Esophagus muscularis mucosa (tissue), 4 donors: ENCODE data around the gene CABLES1. TPM values are rescaled to one million over a fixed set of nuclear protein-coding genes. Genes with fewer than 3 reads are reported as not detected.

ENCODE experiments used
- DNase-seq: peaks from one replicate; pipeline ENCODE4 v3.0.0-alpha.2; 2017; ENCODE audit errors: extremely low spot score
- H3K27ac ChIP-seq, 4 donors: fragments of 200-600 bp; sonication (generic); replicated peaks in 1 of 4; 1 replicate in 3 of 4; 2 replicates in 1 of 4; pipeline ENCODE4 v1.5.1; 2016 to 2019; ENCODE audit warnings: mild to moderate bottlenecking in 1 of 4
- H3K27me3 ChIP-seq, 4 donors: fragments of 200-600 bp; sonication (generic); one replicate each; pipeline versions ENCODE4 v1.5.1 to v1.6.0; 2016 to 2019
- H3K36me3 ChIP-seq, 4 donors: fragments of 200-600 bp; sonication (generic); one replicate each; pipeline ENCODE4 v1.5.1; 2016 to 2019
- H3K4me1 ChIP-seq, 4 donors: fragments of 200-600 bp; sonication (generic); one replicate each; pipeline ENCODE4 v1.5.1; 2016 to 2019
- H3K4me3 ChIP-seq, 4 donors: fragments of 200-600 bp; sonication (generic); 1 replicate in 2 of 4; 2 replicates in 2 of 4; pipeline ENCODE4 v1.5.1; 2016 to 2019; ENCODE audit warnings: mild to moderate bottlenecking in 4 of 4, moderate library complexity in 1 of 4
- H3K9me3 ChIP-seq, 4 donors: fragments of 200-600 bp; sonication (generic); 1 replicate in 3 of 4; 2 replicates in 1 of 4; pipeline ENCODE4 v1.5.1; 2016 to 2019
- EP300 ChIP-seq: sonication (generic); formaldehyde crosslinking; IDR thresholded peaks from one replicate; pipeline ENCODE4 v1.6.1; 2017; ENCODE audit warnings: antibody characterized with exemption
- POLR2A ChIP-seq: fragments of 450-650 bp; IDR thresholded peaks from one replicate; pipeline ENCODE4 v1.6.1; 2017; ENCODE audit warnings: antibody characterized with exemption, moderate library complexity, mild to moderate bottlenecking, low read depth
- POLR2AphosphoS5 ChIP-seq, 2 donors: sonication (generic); formaldehyde crosslinking; IDR thresholded peaks; one replicate each; pipeline ENCODE4 v1.6.1; 2017; ENCODE audit warnings: antibody characterized with exemption in 2 of 2
- WGBS: methylation state at CpG from one replicate; pipeline ENCODE4 v1.1.5; 2018; 5-methylcytosine and 5-hydroxymethylcytosine counted together
- intact Hi-C: fragments of 100-400 bp; cut with DNase I; formaldehyde crosslinking; loops from one replicate; pipeline ENCODE4 v1.15.1; 2023
- total RNA-seq, 4 donors: library from RNA; depleted of rRNA; stranded (reverse); fragments of >200 nt; gene quantifications; one replicate each; pipeline versions ENCODE4 v1.1.0 to v1.2.1, GENCODE V29; 2016
- TF ChIP-seq, protein P1 (sequence below), 3 experiments: fragments of 200-600 bp in 2 of 3; fragments of 450-650 bp in 1 of 3; sonication (generic) in 2 of 3; IDR thresholded peaks; one replicate each; pipeline ENCODE4 v1.5.1; 2017 to 2019; ENCODE audit warnings: antibody characterized with exemption in 3 of 3, mild to moderate bottlenecking in 2 of 3, moderate library complexity in 1 of 3

Gene CABLES1
- total RNA-seq, 4 donors from 2014 or later = 3.8 to 8.3 (median 6.4) TPM

DNA sequence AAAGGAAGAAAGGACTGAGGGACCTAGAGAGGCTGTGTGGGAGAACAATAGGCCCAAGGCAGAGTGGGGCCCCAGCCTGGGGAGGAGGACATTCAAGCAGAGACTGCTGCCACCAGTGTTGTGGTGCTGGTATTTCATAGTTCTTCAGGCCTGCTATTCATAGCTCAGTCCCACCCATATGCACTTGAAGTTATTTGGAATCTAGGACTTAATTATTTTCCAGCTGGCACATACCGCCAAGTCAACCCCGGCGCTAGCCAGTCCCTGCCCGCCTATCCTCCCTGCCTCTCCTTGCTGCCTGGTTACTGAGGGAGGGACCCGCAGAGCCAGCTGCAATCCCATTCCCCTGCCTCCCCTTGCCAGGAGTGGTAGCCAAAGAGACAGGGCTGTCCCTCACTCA, 141.2 kb downstream of the CABLES1 start:
- Histone ChIP-seq H3K4me3 (no peak overlapping the region), H3K9me3 (peaks cover 0 to 8% (median 2%) of the 10 kb centered on the region in 4 donors), H3K27ac (no peak overlapping the region), H3K4me1 (peaks cover 0 to 7% (median 0%) of the 10 kb centered on the region in 4 donors), H3K36me3 (no peaks in the 10 kb centered on the region), H3K27me3 (no peaks in the 10 kb centered on the region)
- WGBS = 69% methylated on average over 5 of the region's 5 CpGs
- intact Hi-C loops = no loop called here
- no peak for TF ChIP-seq POLR2A
- TF ChIP-seq EP300 = no peak
- TF ChIP-seq, protein P1, sequence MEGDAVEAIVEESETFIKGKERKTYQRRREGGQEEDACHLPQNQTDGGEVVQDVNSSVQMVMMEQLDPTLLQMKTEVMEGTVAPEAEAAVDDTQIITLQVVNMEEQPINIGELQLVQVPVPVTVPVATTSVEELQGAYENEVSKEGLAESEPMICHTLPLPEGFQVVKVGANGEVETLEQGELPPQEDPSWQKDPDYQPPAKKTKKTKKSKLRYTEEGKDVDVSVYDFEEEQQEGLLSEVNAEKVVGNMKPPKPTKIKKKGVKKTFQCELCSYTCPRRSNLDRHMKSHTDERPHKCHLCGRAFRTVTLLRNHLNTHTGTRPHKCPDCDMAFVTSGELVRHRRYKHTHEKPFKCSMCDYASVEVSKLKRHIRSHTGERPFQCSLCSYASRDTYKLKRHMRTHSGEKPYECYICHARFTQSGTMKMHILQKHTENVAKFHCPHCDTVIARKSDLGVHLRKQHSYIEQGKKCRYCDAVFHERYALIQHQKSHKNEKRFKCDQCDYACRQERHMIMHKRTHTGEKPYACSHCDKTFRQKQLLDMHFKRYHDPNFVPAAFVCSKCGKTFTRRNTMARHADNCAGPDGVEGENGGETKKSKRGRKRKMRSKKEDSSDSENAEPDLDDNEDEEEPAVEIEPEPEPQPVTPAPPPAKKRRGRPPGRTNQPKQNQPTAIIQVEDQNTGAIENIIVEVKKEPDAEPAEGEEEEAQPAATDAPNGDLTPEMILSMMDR (IDR thresholded peaks at IDR 0.05) = no peak
- TF ChIP-seq POLR2AphosphoS5 (IDR thresholded peaks at IDR 0.05) = no peak
- no peak for DNase-seq

DNA sequence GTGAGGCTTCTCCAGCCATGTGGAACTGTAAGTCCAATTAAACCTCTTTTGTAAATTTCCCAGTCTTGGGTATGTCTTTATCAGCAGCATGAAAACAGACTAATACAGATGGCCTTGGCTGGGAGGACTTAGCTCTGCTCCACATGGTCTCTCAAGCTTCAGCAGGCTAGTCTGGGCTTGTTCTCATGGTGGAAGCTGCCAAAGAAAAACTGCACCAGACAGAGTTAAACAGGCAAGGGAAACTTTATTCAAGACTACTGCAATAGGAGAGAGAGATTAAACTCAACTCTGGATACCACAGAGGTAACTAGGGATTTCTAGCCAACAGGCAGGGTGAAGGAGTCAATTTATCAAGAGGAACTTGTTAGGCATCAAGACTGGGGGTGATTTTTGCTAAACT, 142.1 kb downstream of the CABLES1 start:
- intact Hi-C loops = no loop called here
- H3K27me3 ChIP-seq = no peaks in the 10 kb centered on the region
- no peaks in the 10 kb centered on the region for H3K36me3 ChIP-seq
- no peak overlapping the region for H3K27ac ChIP-seq
- H3K4me3 ChIP-seq = no peak overlapping the region
- H3K9me3 ChIP-seq = peaks cover 0 to 8% (median 2%) of the 10 kb centered on the region in 4 donors
- no peak for DNase-seq
- peaks cover 0 to 7% (median 0%) of the 10 kb centered on the region in 4 donors for H3K4me1 ChIP-seq
- no peak for TF ChIP-seq POLR2A
- TF ChIP-seq EP300 = no peak
- no peak for TF ChIP-seq POLR2AphosphoS5 (IDR thresholded peaks at IDR 0.05)
- TF ChIP-seq, protein P1 (IDR thresholded peaks at IDR 0.05) = no peak

DNA sequence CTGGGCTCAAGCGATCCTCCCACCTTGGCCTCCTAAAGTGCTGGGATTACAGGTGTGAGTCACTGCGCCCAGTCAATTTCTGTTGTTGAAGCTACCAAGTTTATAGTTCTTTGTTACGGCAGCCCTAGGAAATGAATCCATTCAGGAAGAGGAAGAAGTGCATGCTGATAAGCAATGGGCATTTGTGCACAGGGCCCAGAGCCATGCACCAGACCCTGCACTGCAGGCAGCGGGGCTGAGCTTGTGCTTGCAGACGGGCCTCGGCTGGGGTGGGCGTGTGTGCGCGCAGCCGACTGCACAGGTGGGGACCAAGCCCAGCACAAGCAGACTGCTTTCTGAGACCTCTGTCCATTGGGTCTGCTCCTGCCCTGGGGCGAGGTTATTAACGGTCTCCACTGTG, 144.6 kb downstream of the CABLES1 start:
- intact Hi-C loops = no loop called here
- no peak for DNase-seq
- H3K27ac ChIP-seq = no peak overlapping the region
- no peaks in the 10 kb centered on the region for H3K27me3 ChIP-seq
- H3K4me1 ChIP-seq = peaks cover 0 to 7% (median 0%) of the 10 kb centered on the region in 4 donors
- no peaks in the 10 kb centered on the region for H3K36me3 ChIP-seq
- TF ChIP-seq POLR2AphosphoS5 (IDR thresholded peaks at IDR 0.05) = no peak
- 84% methylated on average over 5 of the region's 12 CpGs for WGBS
- no peak overlapping the region for H3K4me3 ChIP-seq
- peaks cover 0 to 8% (median 2%) of the 10 kb centered on the region in 4 donors for H3K9me3 ChIP-seq

DNA sequence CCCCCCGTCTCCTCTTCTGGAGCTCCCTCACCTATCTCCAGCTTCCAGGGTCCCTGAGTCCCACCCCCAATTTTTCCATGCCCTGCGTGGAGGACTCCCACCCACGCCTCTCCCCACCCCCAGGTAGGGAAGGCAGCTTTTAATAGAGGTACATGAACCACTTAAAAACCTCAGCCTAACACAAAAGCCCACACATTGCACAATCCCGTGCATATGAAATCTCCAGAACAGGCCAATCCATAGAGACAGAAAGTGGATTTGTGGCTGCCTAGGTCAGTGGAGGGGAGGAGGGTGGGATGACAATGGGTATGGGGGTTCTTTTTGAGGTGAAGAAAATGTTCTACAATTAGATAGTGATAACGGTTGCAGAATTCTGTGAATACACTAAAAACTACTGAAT, 145.6 kb downstream of the CABLES1 start:
- Histone ChIP-seq H3K36me3 (no peaks in the 10 kb centered on the region), H3K27ac (no peak overlapping the region), H3K27me3 (no peaks in the 10 kb centered on the region), H3K9me3 (peaks cover 0 to 8% (median 2%) of the 10 kb centered on the region in 4 donors), H3K4me3 (no peak overlapping the region), H3K4me1 (peaks cover 0 to 7% (median 0%) of the 10 kb centered on the region in 4 donors)
- 92% methylated on average over 5 of the region's 5 CpGs for WGBS
- intact Hi-C loops = no loop called here
- no peak for DNase-seq
- TF ChIP-seq POLR2AphosphoS5 (IDR thresholded peaks at IDR 0.05) (no peak), EP300 (no peak)
- TF ChIP-seq, protein P1 (IDR thresholded peaks at IDR 0.05) = no peak

DNA sequence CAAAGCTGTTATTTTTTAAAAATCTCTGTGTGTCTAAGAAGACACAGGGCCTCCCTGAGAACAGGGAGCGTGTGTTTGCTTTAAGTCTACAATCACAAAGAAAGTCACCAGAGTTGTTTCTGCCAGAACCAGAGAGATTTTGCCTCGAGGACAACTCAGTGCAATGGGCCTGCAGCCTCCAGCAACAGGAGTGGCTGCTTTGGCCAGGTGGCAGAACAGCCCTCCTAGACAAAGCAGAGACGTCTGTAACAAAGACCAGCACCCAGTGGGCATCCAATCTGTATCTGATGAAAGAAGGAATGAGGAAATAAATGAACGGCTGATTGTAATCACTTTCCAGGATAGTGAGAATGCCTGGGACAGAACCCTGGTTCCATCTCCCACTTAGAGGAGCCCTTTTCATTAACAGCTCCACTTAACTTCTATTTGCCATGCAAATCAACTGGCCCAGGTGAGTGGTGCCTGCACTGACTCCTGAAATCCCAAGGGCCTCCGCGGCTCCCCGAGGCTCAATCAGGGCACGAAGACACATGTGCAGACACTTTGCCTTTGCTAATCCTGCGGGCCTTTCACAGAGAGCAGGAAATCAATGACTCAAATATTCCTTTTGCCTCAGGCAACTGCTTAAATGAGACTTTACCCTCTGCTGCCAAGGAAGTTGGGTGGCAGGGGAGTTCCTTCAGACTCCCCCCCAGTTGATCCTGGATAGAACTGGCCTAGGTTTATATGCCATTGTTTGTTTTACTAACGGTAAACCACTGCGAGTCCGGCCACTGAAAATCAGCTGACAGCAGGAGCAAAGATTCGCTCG, 146.5 kb downstream of the CABLES1 start:
- H3K4me3 ChIP-seq = no peak overlapping the region
- H3K4me1 ChIP-seq = peaks cover 0 to 1% (median 0%) of the 10 kb centered on the region in 4 donors
- no peaks in the 10 kb centered on the region for H3K27me3 ChIP-seq
- TF ChIP-seq POLR2A (no peak), EP300 (no peak), POLR2AphosphoS5 (IDR thresholded peaks at IDR 0.05) (no peak)
- TF ChIP-seq, protein P1 (IDR thresholded peaks at IDR 0.05) = no peak
- intact Hi-C loops = no loop called here
- H3K9me3 ChIP-seq = peaks cover 0 to 8% (median 2%) of the 10 kb centered on the region in 4 donors
- no peak overlapping the region for H3K27ac ChIP-seq
- DNase-seq = no peak
- H3K36me3 ChIP-seq = no peaks in the 10 kb centered on the region
- WGBS = 93% methylated on average over 14 of the region's 14 CpGs
